Effector CD8-positive, alpha-beta T cell (primary cell): Measurements from ENCODE around the gene ALDH1B1.

ENCODE experiments used
- DNase-seq: peaks from one replicate; lab custom pipeline; 2025; lab: John Stamatoyannopoulos, UW

The ALDH1B1 gene

GRCh38 chr9:38416461-38416860 lies 24.0 kb downstream of the ALDH1B1 start:
- DNase-seq: no peak

DNA sequence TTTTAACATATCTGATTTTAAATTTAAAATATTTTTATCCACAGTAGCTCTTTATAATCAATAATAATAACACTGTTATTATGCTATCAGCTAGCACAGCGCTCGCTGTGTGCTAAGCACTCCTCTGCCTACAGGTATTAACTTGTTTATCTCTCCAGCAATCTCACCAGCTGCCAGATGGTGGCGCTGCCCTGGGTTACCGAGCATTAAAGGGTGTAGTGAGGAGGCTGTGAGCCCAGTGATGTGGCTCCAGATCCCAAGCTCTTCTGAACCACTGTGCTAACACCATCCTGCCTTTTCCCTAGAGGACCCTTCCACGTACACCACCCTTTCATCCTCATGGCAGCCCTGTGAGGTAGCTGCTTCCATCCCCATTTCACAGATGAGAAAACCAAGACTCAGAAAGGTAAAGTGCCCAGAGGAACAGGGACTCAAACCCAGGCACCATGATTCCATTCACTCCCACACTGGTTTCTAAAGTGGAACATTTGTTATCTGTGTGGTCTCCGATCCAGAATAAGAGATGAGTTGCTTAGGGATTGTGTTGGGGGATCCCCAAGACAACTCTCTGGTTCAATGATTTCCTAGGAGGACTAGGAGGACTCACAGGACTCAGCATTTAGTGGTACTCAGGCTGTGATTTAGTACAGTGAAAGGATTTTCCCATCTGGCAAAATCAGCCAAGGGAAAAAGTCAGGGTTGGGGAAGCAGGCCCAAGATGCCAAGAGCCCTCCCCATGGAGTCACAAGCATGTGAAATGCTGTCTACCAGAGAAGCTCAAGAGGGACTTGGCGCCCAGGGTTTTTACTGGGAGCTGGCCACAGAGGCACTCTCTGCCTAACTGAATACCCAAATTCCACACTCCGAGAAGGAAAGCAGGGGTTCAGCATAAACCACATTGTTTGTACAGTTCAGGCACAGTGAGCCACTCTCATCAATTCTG lies 24.8 kb downstream of the ALDH1B1 start:
- no peak for DNase-seq

- DNase-seq: no peak
Measured at GRCh38 chr9:38418366-38418765, 25.9 kb downstream of the ALDH1B1 start.

DNA sequence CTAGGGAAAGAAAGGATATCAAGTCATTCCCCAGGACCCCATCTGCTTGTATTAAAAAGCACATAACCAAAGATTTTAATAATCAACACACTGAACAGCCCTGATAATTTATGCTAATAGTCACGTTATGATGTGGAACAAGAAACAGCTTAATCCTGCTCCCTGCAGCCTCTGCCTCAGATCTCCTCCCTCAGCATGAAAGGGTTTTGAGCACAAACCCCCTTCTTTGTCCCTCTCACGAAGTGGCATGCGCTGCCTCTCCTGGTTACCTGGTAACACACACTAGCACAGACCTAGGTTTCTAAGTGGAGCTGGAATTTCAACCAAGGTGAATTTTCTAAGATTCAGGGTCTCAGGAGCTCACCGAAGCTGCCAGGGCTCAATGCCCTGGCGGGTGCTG lies 26.7 kb downstream of the ALDH1B1 start:
- DNase-seq: no peak

GRCh38 chr9:38421498-38422211 lies 29.2 kb downstream of the ALDH1B1 start:
- no peak for DNase-seq

DNA sequence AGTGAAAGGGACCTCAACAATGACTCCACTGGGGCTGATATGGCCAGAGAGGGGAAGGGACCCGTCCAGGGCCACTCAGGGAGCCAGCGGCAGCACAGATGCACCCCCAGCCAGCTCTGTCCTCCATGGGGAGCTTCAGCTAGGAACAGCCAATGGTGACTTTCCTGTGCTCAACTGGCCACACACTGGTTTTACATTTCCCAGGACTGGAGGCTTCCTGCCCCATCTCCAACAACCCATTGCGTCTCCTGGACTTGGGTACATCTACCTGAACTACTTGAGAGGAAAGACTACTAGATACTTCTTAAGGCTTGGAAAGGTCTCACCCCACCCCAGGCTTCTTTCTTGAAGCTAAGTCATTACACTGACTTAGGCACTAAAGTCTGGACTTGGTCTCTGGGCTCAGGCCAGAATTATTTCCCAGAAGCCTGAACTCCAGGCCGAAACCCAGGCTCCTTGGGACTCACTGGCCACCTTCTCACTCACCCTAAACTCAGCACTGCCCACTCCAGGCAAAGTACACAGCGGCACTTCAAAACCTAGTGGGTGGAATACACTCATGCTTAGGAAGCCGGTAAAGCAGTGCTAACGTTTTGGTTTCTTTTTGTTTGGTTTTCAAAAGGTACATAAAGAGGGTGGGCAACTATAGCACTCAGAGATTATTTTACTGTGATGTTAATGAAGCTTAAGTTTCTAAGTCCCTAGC lies 30.2 kb downstream of the ALDH1B1 start:
- no peak for DNase-seq

- no peak for DNase-seq
Measured at GRCh38 chr9:38423273-38423972, 30.9 kb downstream of the ALDH1B1 start.

- DNase-seq: no peak
Measured at GRCh38 chr9:38423973-38424843, 31.7 kb downstream of the ALDH1B1 start, which contains the start of gene IGFBPL1. Gene IGFBPL1 (minus strand): TSS chr9:38424454. CDS start chr9:38424424, 30 bp downstream.

GRCh38 chr9:38424918-38425317 lies 32.4 kb downstream of the ALDH1B1 start:
- no peak for DNase-seq

DNA sequence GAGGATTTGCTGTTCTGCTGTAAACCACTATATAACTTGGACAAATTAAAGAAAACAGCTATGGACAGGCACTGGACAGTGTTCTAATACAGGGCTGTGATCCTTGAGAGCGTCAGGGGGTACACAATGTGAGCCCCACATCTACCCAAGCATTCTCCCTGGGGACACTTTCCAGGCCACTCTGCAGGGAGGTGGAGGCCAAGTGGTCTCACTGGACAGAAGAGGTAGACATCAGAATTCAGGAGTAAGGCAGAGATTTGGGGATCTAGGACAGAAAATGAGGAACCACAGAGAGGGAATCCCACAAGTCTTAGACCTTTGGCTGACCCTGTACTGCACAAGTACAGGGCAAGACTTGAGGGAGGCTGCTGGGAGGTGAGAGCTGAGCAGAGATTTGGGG lies 35.6 kb downstream of the ALDH1B1 start:
- DNase-seq: no peak

DNA sequence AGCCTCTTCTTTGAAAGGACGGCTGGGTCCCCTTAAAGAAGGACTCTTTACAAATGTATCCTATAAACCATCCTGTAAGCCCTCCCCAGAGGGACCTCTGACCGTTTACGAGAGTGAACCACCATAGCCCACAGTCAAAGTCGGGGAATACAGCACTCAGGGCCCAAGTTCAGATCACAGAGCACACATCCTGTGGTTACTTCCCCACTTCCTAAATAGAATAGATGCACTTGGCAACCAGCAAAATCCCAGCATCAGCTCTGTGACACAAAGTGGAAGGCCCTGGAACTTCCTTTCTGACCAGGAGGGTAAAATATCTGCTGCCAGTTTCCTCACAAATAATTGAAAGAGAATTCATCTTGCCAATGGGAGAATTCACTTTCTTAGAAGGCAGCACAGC lies 38.6 kb downstream of the ALDH1B1 start:
- no peak for DNase-seq

- DNase-seq: no peak
Measured at GRCh38 chr9:38432922-38433510, 40.5 kb downstream of the ALDH1B1 start.

DNA sequence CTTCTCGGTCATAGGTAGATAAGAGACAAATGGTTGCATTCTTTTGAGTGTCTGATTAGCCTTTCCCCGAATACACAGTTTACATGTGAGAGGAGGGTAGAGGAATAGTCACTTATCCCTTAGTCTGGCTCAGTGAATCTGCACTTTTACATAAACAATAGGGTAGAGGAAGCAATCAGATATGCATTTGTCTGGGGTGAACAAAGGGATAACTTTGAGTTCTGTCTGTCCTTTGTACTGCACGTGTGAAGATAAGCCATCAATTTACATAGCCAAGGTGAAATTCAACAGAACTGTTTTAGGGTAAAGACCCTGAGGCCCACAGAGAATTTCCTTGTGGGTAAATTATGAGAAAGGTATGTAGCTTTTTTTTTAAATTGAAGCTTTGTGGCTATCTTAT lies 41.9 kb downstream of the ALDH1B1 start:
- DNase-seq: no peak

DNA sequence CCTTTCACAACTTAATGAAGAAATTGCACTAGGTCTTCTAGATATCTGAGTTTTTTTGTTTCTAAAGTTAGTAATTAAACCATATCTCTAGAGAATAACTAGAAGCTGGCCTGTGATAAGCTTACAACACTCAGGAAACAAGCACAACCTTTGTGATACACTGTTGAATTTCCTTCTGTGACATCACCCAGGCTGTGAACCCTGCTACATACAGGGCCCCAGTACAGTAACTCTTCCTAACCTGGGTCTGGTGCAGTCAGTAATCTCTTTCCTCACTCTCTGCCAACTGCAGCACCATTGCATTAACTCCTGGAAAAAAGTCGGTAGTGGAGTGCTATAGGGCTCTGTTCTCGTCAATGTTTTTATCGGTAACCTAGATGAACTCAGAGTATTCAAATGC lies 42.4 kb downstream of the ALDH1B1 start:
- no peak for DNase-seq

GRCh38 chr9:38435521-38435920 lies 43.0 kb downstream of the ALDH1B1 start:
- no peak for DNase-seq

GRCh38 chr9:38436708-38437107 lies 44.2 kb downstream of the ALDH1B1 start:
- DNase-seq: no peak

GRCh38 chr9:38437193-38437823 lies 44.8 kb downstream of the ALDH1B1 start:
- no peak for DNase-seq

- no peak for DNase-seq
Measured at GRCh38 chr9:38439291-38439915, 46.9 kb downstream of the ALDH1B1 start.

GRCh38 chr9:38439916-38440301 lies 47.4 kb downstream of the ALDH1B1 start:
- no peak for DNase-seq
